ENCODE data around the gene C1QBP. TPM values are rescaled to one million over a fixed set of nuclear protein-coding genes. Genes with fewer than 3 reads are reported as not detected.
"Not testable (repeated sequence)": the region's sequence is repeated elsewhere in the genome, so short reads cannot be mapped to it uniquely, and the experiment has no call there.

Gene C1QBP
- total RNA-seq, 3 donors from 2014 or later: 81.0 to 145 (median 101) TPM

GRCh38 chr17:5443728-5444127 lies 4.8 kb upstream of the C1QBP start:
- Histone ChIP-seq H3K9me3 (no peaks in the 10 kb centered on the region), H3K4me1 (ENCODE audit: low read depth) (peaks cover 5% of the 10 kb centered on the region), H3K4me3 (no peak overlapping the region), H3K36me3 (ENCODE audit: low read depth) (no peaks in the 10 kb centered on the region)
- TF ChIP-seq, protein P1, sequence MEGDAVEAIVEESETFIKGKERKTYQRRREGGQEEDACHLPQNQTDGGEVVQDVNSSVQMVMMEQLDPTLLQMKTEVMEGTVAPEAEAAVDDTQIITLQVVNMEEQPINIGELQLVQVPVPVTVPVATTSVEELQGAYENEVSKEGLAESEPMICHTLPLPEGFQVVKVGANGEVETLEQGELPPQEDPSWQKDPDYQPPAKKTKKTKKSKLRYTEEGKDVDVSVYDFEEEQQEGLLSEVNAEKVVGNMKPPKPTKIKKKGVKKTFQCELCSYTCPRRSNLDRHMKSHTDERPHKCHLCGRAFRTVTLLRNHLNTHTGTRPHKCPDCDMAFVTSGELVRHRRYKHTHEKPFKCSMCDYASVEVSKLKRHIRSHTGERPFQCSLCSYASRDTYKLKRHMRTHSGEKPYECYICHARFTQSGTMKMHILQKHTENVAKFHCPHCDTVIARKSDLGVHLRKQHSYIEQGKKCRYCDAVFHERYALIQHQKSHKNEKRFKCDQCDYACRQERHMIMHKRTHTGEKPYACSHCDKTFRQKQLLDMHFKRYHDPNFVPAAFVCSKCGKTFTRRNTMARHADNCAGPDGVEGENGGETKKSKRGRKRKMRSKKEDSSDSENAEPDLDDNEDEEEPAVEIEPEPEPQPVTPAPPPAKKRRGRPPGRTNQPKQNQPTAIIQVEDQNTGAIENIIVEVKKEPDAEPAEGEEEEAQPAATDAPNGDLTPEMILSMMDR (IDR thresholded peaks at IDR 0.05): no peak
- intact Hi-C loops (cut with DNase I, micrococcal nuclease): no loop called here
- no peak for ATAC-seq
- DNase-seq: no peak

- TF ChIP-seq, protein P1 (IDR thresholded peaks at IDR 0.05): no peak
- intact Hi-C loops (cut with DNase I, micrococcal nuclease): no loop called here
- Histone ChIP-seq H3K4me1 (ENCODE audit: low read depth) (peaks cover 16% of the 10 kb centered on the region), H3K4me3 (no peak overlapping the region), H3K36me3 (ENCODE audit: low read depth) (no peaks in the 10 kb centered on the region), H3K9me3 (no peaks in the 10 kb centered on the region)
- no peak for ATAC-seq
- no peak for DNase-seq
Observed at GRCh38 chr17:5439446-5439764, 450 bp upstream of the C1QBP start.

GRCh38 chr17:5437721-5438317 lies 1.1 kb downstream of the C1QBP start:
- peaks cover 16% of the 10 kb centered on the region for H3K4me1 ChIP-seq (ENCODE audit: low read depth)
- TF ChIP-seq, protein P1 (IDR thresholded peaks at IDR 0.05): no peak
- intact Hi-C loops (cut with DNase I, micrococcal nuclease): no loop called here
- H3K9me3 ChIP-seq: no peaks in the 10 kb centered on the region
- H3K36me3 ChIP-seq (ENCODE audit: low read depth): no peaks in the 10 kb centered on the region
- DNase-seq: no peak
- H3K4me3 ChIP-seq: no peak overlapping the region
- no peak for ATAC-seq

DNA sequence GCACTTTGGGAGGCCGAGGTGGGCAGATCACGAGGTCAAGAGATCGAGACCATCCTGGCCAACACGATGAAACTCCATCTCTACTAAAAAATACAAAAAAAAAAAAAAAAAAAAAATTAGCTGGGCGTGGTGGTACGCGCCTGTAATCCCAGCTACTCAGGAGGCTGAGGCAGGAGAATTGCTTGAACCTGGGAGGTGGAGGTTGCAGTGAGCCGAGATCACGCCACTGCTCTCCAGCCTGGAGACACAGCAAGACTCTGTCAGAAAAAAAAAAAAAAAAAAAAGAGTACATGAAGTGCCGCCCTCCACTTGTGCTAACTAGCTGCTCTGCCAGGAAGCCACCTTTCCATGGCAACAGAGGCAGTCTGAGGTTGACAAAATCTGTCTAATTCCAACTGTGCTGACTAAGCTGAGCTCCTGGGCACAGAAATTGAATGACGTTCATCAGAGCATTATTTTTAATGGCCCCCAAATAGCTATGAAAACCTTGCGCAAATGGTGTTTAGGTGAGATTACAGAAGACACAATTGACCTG lies 3.1 kb downstream of the C1QBP start:
- ATAC-seq; intact Hi-C loops (cut with DNase I, micrococcal nuclease); DNase-seq; H3K36me3 ChIP-seq (ENCODE audit: low read depth); H3K4me3 ChIP-seq; H3K9me3 ChIP-seq: not testable (repeated sequence)
- H3K4me1 ChIP-seq (ENCODE audit: low read depth): peaks cover 16% of the 10 kb centered on the region

- DNase-seq: no peak
- H3K9me3 ChIP-seq: no peaks in the 10 kb centered on the region
- no peak overlapping the region for H3K4me3 ChIP-seq
- ATAC-seq: no peak
- peaks cover 16% of the 10 kb centered on the region for H3K4me1 ChIP-seq (ENCODE audit: low read depth)
- TF ChIP-seq, protein P1 (IDR thresholded peaks at IDR 0.05): no peak
- intact Hi-C loops (cut with DNase I, micrococcal nuclease): no loop called here
- H3K36me3 ChIP-seq (ENCODE audit: low read depth): no peaks in the 10 kb centered on the region
Observed at GRCh38 chr17:5434984-5435383, 4.0 kb downstream of the C1QBP start.

GRCh38 chr17:5431949-5432556 lies 6.9 kb downstream of the C1QBP start:
- no peak for ATAC-seq

DNA sequence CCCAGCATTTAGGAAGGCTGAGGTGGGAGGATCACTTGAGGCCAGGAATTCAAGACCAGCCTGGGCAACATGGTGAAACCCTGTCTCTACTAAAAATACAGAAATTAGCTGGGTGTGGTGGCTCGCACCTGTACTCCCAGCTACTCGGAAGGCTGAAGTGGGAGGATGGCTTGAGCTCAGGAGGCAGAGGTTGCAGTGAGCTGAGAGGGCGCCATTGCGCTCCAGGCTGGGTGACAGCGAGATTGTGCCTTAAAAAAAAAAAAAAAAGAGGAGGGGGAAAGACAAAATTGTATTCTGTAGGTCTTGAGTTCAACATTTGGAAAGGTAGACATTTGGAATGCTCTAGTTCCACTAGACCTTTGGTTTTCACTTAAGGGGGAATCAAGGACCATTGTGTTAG lies 7.7 kb downstream of the C1QBP start:
- H3K4me3 ChIP-seq; intact Hi-C loops (cut with DNase I, micrococcal nuclease); H3K4me1 ChIP-seq (ENCODE audit: low read depth); DNase-seq; H3K36me3 ChIP-seq (ENCODE audit: low read depth); ATAC-seq; H3K9me3 ChIP-seq: not testable (repeated sequence)

More at GRCh38 chr17:5431949-5432556, 6.9 kb downstream of the C1QBP start:
- intact Hi-C loops (cut with DNase I, micrococcal nuclease): no loop called here
- no peak for DNase-seq
- Histone ChIP-seq H3K9me3 (no peaks in the 10 kb centered on the region), H3K4me3 (no peak overlapping the region), H3K4me1 (ENCODE audit: low read depth) (peaks cover under 1% of the 10 kb centered on the region), H3K36me3 (ENCODE audit: low read depth) (no peaks in the 10 kb centered on the region)
- TF ChIP-seq, protein P1 (IDR thresholded peaks at IDR 0.05): no peak
